GM10266 (cell line): ENCODE measurements around the gene NRXN2.

ENCODE experiments used
- DNase-seq: peaks from one replicate; pipeline ENCODE4 v3.0.0; 2012; ENCODE audit errors: extremely low spot score
- CTCF ChIP-seq: IDR thresholded peaks from 2 replicates; pipeline ENCODE4 v1.5.1; 2012; ENCODE audit warnings: mild to moderate bottlenecking, low read depth; ENCODE audit not compliant: control insufficient read depth, insufficient read depth; ENCODE audit errors: missing control alignments

Gene NRXN2

GRCh38 chr11:64613648-64614047 is 109.3 kb downstream of the NRXN2 start:
- no peak for DNase-seq
- TF ChIP-seq CTCF = no peak

GRCh38 chr11:64611869-64612646 is 110.9 kb downstream of the NRXN2 start:
- TF ChIP-seq CTCF = no peak

DNA sequence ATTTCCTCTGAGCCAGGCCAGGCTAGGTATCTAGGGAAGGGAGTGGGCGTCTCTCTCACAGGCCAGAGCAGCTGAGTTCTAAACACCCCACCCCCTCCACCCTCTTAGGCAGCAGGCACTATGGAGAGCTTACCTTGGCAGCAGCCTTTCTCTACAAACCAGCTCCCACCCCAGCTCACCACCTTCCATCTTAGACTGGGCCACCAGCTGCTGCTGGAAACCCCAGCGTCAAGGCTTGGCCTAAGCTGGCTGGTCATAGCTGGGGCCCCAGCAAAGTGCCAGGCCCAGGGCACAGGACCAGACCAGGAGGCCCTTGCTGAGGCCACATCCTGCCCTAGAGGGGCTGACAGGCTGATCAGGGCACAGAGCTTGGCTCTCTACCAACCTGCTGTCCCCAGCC is 111.8 kb downstream of the NRXN2 start:
- no peak for DNase-seq
- TF ChIP-seq CTCF = no peak

More at GRCh38 chr11:64611869-64612646, 110.9 kb downstream of the NRXN2 start:
- DNase-seq = no peak

GRCh38 chr11:64610596-64610995 is 112.4 kb downstream of the NRXN2 start:
- DNase-seq = no peak
- TF ChIP-seq CTCF = no peak

GRCh38 chr11:64609436-64610047 is 113.5 kb downstream of the NRXN2 start:
- TF ChIP-seq CTCF = no peak
- DNase-seq = no peak

DNA sequence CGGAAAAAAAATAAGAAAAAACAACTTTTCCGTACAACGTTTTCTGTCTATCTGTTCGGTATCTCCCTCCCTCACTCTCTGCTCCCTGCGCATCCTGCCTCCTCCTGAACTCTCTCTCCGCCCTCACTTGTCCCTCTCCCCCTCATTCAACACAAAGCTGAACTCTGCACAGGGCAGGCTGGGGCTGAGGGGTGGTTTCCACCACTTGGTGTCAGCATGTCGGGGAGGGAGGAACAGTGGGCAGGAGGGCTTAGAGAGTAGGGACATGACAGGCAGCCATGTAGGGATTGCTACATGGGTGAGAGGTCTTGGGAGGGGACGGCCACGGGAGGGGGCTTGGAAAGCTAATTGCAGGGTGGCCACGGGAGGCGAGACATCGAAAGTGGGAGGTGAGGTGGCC is 114.4 kb downstream of the NRXN2 start:
- DNase-seq = no peak
- TF ChIP-seq CTCF = no peak

DNA sequence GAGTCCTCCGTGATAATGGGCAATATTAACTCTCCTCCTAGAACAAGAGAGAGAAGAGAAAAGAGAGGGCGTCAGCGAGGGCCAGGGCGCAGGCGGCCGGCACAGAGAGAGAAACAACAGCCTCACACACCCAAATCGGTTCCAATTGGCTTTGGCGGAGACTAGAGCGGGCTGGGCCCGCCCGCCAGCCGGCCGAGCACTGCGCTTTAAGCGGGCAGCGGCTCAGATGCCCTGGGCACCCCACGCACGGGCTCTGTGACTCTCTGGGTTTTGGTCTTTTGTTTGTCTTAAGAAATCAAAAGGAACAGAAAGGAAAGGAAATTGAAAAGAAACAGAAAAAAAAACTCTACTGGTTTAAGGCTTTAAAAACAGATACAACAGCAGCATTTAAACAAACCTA is 115.0 kb downstream of the NRXN2 start:
- TF ChIP-seq CTCF = no peak
- DNase-seq = no peak
